22Rv1 (cell line): ENCODE measurements around the gene SLC5A4.

ENCODE experiments used
- H3K27ac ChIP-seq: fragments of 450-650 bp; 2 replicates; pipeline ENCODE4 v1.5.1; 2017
- ZFX ChIP-seq: fragments of 450-650 bp; IDR thresholded peaks from 2 replicates; pipeline ENCODE4 v1.6.1; 2017; ENCODE audit warnings: antibody characterized with exemption, borderline replicate concordance
- TF ChIP-seq, protein P1 (sequence below): fragments of 450-650 bp; IDR thresholded peaks from 2 replicates; pipeline ENCODE4 v1.5.1; 2017; ENCODE audit warnings: mild to moderate bottlenecking

Gene SLC5A4

DNA sequence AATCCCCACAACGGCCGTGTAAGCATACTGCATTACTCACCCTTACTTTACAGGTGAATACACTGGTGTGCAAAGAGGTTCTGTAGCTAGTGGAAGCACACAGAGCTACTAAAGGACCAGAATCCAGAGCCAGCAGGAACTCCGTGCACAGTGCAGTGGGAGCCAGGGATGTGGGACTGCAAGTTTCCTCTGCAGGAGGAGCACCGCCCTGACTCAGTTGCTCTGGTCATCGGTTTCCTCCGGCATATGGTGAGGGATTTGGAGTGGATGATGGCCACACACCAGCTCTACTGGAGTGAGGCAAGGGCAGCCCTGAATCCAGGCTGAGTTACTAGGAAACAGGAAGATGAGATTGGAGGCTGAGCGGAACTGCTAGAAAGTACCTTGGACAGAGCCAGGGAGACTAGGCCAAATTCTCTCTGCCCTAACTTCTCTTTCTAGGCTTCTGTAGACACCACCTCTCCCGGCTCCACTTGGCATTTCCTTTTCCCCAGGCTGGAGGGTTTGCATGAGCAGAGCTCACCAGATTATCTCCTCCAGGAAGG, 77.9 kb downstream of the SLC5A4 start:
- TF ChIP-seq ZFX: no peak
- TF ChIP-seq, protein P1, sequence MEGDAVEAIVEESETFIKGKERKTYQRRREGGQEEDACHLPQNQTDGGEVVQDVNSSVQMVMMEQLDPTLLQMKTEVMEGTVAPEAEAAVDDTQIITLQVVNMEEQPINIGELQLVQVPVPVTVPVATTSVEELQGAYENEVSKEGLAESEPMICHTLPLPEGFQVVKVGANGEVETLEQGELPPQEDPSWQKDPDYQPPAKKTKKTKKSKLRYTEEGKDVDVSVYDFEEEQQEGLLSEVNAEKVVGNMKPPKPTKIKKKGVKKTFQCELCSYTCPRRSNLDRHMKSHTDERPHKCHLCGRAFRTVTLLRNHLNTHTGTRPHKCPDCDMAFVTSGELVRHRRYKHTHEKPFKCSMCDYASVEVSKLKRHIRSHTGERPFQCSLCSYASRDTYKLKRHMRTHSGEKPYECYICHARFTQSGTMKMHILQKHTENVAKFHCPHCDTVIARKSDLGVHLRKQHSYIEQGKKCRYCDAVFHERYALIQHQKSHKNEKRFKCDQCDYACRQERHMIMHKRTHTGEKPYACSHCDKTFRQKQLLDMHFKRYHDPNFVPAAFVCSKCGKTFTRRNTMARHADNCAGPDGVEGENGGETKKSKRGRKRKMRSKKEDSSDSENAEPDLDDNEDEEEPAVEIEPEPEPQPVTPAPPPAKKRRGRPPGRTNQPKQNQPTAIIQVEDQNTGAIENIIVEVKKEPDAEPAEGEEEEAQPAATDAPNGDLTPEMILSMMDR: no peak

DNA sequence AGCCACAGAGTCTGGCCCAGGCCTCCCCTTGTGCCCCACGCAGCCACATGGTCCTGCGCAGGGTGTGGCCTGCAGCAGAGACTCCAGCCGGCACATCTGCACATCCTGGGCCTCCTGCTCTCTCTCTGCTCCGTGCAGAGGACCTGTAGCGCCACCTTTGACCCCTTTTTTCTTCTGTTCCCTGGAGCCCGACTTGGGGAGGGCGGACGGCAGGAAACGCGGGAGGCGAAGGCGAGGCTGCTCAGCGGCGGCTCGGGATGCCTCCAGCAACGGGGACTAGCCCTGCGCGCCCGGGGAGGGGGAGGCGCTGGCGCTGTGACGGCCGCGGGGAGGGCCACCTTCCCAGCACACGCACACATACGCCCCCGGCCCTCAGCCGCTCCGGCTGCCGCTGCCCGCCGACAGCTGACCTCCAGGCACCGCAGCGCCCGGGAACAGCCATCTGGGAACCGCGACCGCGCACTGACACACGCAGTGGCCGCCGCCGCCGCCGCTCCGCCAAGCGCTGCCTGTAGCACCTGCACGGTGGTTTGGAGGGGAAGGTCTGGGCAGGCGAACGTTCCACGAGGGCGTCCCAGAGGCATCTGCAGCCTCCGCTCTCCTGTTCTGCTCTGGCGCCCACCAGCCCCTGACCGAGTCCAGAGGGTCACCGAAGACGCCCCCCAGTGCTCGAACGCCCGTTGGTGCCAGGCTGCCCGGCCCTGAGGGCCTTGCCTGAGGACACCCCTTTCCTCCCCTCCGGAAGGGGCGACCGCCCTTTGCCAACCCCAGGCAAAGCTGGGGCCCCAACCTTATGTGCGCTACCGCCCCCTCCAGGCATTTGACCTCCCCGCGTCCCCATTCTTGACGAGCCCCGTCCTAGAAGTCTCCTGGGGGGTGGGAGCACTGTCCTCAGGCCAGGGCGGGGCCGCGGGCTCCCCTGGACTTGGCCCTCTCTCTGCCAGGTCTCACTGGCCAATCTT, 79.2 kb downstream of the SLC5A4 start:
- TF ChIP-seq, protein P1: no peak; the same call in 1 of the 2 replicates
- no peak for TF ChIP-seq ZFX

More for the DNA sequence above, 77.9 kb downstream of the SLC5A4 start:
- no peak overlapping the region for H3K27ac ChIP-seq

DNA sequence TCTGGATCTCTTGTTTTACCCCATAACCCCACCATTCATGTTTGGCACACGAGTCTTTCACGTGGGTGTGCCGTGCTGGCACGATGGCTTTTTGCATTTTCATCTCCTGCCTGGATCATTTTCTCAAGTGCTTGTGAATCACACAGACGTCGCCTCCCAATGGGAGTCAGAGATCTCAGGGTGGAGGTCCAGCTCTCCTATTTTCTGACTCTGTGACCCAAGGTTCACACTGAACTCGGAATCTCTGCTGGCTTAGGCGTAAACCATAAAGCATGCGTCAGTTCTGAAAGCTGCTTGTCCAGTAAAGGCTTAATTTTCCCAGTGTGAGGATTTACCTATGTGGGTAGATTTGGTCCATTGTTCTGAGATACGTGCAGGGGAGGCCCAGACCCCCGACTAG, 80.0 kb downstream of the SLC5A4 start:
- TF ChIP-seq ZFX: no peak
- TF ChIP-seq, protein P1: no peak

More for the DNA sequence above, 79.2 kb downstream of the SLC5A4 start:
- no peak overlapping the region for H3K27ac ChIP-seq

More for the DNA sequence above, 80.0 kb downstream of the SLC5A4 start:
- H3K27ac ChIP-seq: no peak overlapping the region
